GM21390 (cell line): ENCODE measurements around the gene DDX5.

ENCODE experiments used
- ATAC-seq: cut with Tn5 transposase; IDR thresholded peaks from one replicate; pipeline ENCODE4 v1.9.1; 2021; ENCODE audit not compliant: unreplicated experiment

DDX5 gene

DNA sequence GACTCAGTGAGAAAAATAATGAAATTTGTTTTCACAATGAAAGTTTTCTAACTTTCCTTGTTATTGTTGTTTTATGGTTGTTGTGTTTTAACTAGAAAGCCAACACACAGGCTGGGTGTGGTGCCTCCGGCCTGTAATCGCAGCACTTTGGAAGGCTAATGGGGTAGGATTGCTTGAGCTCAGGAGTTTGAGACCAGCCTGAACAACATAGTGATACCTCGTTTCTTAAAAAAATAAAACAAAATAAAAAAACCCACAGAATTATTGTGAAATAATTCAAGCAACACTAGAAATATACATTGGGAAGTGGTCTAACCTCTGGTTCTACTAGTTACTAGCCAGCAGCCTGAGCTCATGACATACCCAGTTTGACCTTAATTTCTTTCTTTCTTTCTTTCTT, 56.5 kb downstream of the DDX5 start:
- ATAC-seq, result no peak

DNA sequence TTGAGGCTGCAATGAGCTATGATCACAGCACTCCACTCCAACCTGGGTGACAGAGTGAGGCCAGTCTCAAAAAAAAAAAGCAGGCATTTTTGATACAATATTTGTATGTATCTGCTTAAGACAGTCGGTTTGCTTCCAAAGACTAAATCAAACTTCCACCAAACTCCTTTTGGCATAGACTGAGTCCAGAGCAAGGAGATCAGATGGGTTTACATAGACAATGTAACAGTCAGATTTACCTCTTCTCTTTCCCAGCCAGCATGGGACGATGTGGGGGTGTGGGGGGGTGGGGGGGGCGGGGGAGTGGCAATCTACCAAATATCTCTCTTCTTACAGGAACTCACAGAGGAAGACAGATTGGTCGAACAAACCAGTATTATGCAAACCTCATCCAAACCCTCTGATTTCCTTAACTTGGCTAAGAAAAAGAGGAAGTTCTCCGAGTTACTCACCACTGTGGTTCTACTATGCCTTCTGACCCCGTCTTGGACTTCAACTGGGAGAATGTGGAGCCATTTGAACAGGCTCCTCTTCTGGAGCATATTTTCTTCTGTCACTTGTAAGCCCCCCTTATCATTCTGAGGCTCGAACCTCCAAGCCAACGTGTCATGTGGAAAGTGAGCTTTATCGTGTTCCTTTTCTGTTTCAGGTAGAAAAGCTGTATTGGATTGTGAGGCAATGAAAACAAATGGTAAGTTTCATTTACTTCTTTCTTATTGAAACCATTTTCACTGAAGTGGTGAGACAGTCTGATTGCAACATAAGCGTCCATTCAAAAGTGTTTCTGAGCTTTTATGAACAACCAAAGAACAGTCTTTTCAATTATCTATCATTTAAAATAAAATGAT, 57.2 kb downstream of the DDX5 start, which contains the start of gene MILR1:
Gene MILR1 (plus strand): TSS at position 451 of the 848 bp plus-strand sequence. CDS start 54 bp downstream, at position 505.
- ATAC-seq, result peak; percentile 85
